ENCODE data around the gene HDHD5.

DNA sequence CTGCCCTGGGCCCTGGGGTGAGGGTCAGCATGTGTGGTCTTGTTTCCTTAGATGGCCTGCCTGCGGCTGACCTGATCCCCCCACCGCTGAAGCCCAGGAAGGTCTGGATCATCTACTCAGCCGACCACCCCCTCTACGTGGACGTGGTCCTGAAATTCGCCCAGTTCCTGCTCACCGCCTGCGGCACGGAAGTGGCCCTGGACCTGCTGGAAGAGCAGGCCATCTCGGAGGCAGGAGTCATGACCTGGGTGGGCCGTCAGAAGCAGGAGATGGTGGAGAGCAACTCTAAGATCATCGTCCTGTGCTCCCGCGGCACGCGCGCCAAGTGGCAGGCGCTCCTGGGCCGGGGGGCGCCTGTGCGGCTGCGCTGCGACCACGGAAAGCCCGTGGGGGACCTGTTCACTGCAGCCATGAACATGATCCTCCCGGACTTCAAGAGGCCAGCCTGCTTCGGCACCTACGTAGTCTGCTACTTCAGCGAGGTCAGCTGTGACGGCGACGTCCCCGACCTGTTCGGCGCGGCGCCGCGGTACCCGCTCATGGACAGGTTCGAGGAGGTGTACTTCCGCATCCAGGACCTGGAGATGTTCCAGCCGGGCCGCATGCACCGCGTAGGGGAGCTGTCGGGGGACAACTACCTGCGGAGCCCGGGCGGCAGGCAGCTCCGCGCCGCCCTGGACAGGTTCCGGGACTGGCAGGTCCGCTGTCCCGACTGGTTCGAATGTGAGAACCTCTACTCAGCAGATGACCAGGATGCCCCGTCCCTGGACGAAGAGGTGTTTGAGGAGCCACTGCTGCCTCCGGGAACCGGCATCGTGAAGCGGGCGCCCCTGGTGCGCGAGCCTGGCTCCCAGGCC, 50.6 kb downstream of the HDHD5 start:
- no peak for TF ChIP-seq CTCF (IDR thresholded peaks at IDR 0.05; ENCODE audit: insufficient read depth, low read depth, low read length)
- TF ChIP-seq EZH2 (IDR thresholded peaks at IDR 0.05; ENCODE audit: insufficient read depth, low read length), result no peak
